GM12878 (cell line): ENCODE results near the gene TXNRD3. TPM values are rescaled to one million over a fixed set of nuclear protein-coding genes. Genes with fewer than 3 reads are reported as not detected.

Experiments used
- ATAC-seq: fragments of 200-7000 bp; cut with Tn5 transposase; 3 replicates; pipeline ENCODE4 v1.9.1; 2020; ENCODE audit warnings: mild to moderate bottlenecking, moderate library complexity
- BruUV-seq: library from RNA; stranded (reverse); fragments of 400-500 nt; replicated peaks from 2 replicates; lab custom pipeline; 2021; lab: Mats Ljungman, UMichigan
- CTCF ChIA-PET: fragments of 300-600 bp; sonication (Branson Sonifier 250); formaldehyde crosslinking; extraction: SDS; loops from one replicate; lab custom pipeline; 2021; ENCODE audit warnings: inconsistent platforms; lab: Yijun Ruan, JAX
- POLR2A ChIA-PET: fragments of 350-600 bp; formaldehyde crosslinking; extraction: SDS; loops from one replicate; lab custom pipeline; 2021; ENCODE audit warnings: inconsistent platforms; lab: Charles Lee
- RAD21 ChIA-PET: fragments of 300-600 bp; sonication (Branson Sonifier 250); formaldehyde crosslinking; loops from one replicate; lab custom pipeline; 2023; ENCODE audit warnings: antibody characterized with exemption; ENCODE audit not compliant: unreplicated experiment; lab: Charles Lee
- SMC1A ChIA-PET: fragments of 300-600 bp; sonication (Branson Sonifier 250); formaldehyde crosslinking; loops from one replicate; lab custom pipeline; 2023; ENCODE audit not compliant: unreplicated experiment, uncharacterized antibody; lab: Charles Lee
- DNase-seq: peaks from one replicate; pipeline ENCODE4 v3.0.0-alpha.2; 2011; ENCODE audit warnings: low read depth, low spot score
- FAIRE-seq: peaks from 3 replicates; lab custom pipeline; 2011; peaks lifted over from hg19 to GRCh38; lab: Jason Lieb, UNC
- H2AFZ ChIP-seq: 2 replicates; pipeline ENCODE4 v1.6.0; 2011; ENCODE audit warnings: low read depth, low read length, control low read depth; ENCODE audit not compliant: control insufficient read depth
- H3K27ac ChIP-seq: 2 replicates; pipeline ENCODE4 v1.5.1; 2011; ENCODE audit warnings: control low read depth; ENCODE audit not compliant: control insufficient read depth, insufficient read depth
- H3K27me3 ChIP-seq, 2 experiments: replicated peaks in 1 of 2; 2 replicates each; pipeline versions ENCODE4 v1.6.0 to v1.6.1; 2011; ENCODE audit warnings: low read length in 1 of 2; ENCODE audit not compliant: control insufficient read depth in 2 of 2, insufficient read depth in 2 of 2
- H3K36me3 ChIP-seq, 2 experiments: 2 replicates each; pipeline ENCODE4 v1.5.1; 2011; ENCODE audit warnings: low read length in 1 of 2; ENCODE audit not compliant: control insufficient read depth in 2 of 2, insufficient read depth in 2 of 2
- H3K4me1 ChIP-seq: 2 replicates; pipeline ENCODE4 v1.6.1; 2011; ENCODE audit warnings: mild to moderate bottlenecking, low read length, moderate library complexity, mixed read lengths; ENCODE audit not compliant: control insufficient read depth, insufficient read depth
- H3K4me2 ChIP-seq: 2 replicates; pipeline ENCODE4 v1.6.0; 2011; ENCODE audit warnings: control low read depth; ENCODE audit not compliant: control insufficient read depth, insufficient read depth
- H3K4me3 ChIP-seq: fragments of 200-600 bp; sonication (generic); 2 replicates; pipeline ENCODE4 v1.5.1; 2016
- H3K79me2 ChIP-seq: 2 replicates; pipeline ENCODE4 v1.6.0; 2011; ENCODE audit warnings: low read length; ENCODE audit not compliant: control insufficient read depth, insufficient read depth
- H3K9ac ChIP-seq: 2 replicates; pipeline ENCODE4 v1.8.0; 2011; ENCODE audit warnings: low read length, control low read depth, mixed read lengths; ENCODE audit not compliant: control insufficient read depth, insufficient read depth
- H3K9me3 ChIP-seq: replicated peaks from 3 replicates; pipeline ENCODE4 v1.5.1; 2011; ENCODE audit warnings: mild to moderate bottlenecking, low read length; ENCODE audit not compliant: control insufficient read depth, insufficient read depth
- H4K20me1 ChIP-seq: 2 replicates; pipeline ENCODE4 v1.6.0; 2011; ENCODE audit not compliant: control insufficient read depth, insufficient read depth
- GATAD2B ChIP-seq: fragments of 450-650 bp; conservative IDR thresholded peaks from 2 replicates; pipeline ENCODE4 v1.6.1; 2017; ENCODE audit warnings: low read depth, mild to moderate bottlenecking, moderate library complexity
- ZNF592 ChIP-seq: fragments of 450-650 bp; IDR thresholded peaks from 2 replicates; pipeline ENCODE4 v1.6.1; 2017; ENCODE audit warnings: mild to moderate bottlenecking, moderate library complexity
- ZNF622 ChIP-seq: fragments of 450-650 bp; IDR thresholded peaks from 2 replicates; pipeline ENCODE4 v1.6.1; 2017; ENCODE audit warnings: mild to moderate bottlenecking, inconsistent platforms
- ZNF687 ChIP-seq: fragments of 450-650 bp; IDR thresholded peaks from 2 replicates; pipeline ENCODE4 v1.6.1; 2017; ENCODE audit warnings: mild to moderate bottlenecking, moderate library complexity
- WGBS: methylation state at CpG from one replicate; pipeline ENCODE4 v1.1.6; 2016; ENCODE audit warnings: low lambda C conversion rate; ENCODE audit not compliant: insufficient replicate concordance, insufficient coverage; ENCODE audit errors: missing lambda C conversion rate; 5-methylcytosine and 5-hydroxymethylcytosine counted together
- in situ Hi-C: fragments of 300-500 bp; cut with MboI; formaldehyde crosslinking; loops from 9 replicates; pipeline ENCODE4 v1.14.3; 2018; ENCODE audit warnings: mixed read lengths
- intact Hi-C: fragments of 100-400 bp; cut with micrococcal nuclease; formaldehyde crosslinking; loops from one replicate; pipeline ENCODE4 v1.14.2; 2022; ENCODE audit not compliant: unreplicated experiment
- polyA plus RNA-seq, 11 experiments: library from polyadenylated mRNA; depleted of rRNA in 4 of 11; unstranded in 6 of 11; stranded (reverse) in 5 of 11; fragments of >200 nt; fragmentation: Nextera tagmentation in 4 of 11; fragmentation: Illumina TruSeq in 1 of 11; extraction: Ambion mirVana in 4 of 11; extraction: Trizol in 1 of 11; gene quantifications; 1 replicate in 1 of 11; 2 replicates in 10 of 11; pipeline versions ENCODE4 v1.2.1 to v1.2.3, GENCODE V29; 2011 to 2016; ENCODE audit warnings: inconsistent platforms in 2 of 11, missing spikeins in 2 of 11, low read depth in 1 of 11
- total RNA-seq, 4 experiments: library from RNA; depleted of rRNA in 3 of 4; stranded (reverse); fragments of >200 nt in 3 of 4; fragmentation: Illumina TruSeq in 1 of 4; extraction: Trizol in 1 of 4; gene quantifications; 2 replicates each; pipeline versions ENCODE4 v1.2.1 to v1.2.3, GENCODE V29; 2013 to 2021

Gene TXNRD3
- total and polyA plus RNA-seq, 10 of the 15 experiments (the other 5 are each of a cell fraction or from before 2014, with no cell fraction given): not detected

- Histone ChIP-seq H3K4me1 (no peaks in the 10 kb centered on the region), H3K27ac (no peak overlapping the region), H3K4me3 (no peak overlapping the region), H3K79me2 (no peaks in the 10 kb centered on the region), H3K4me2 (no peak overlapping the region), H3K27me3 (no peaks in the 10 kb centered on the region; a peak in 1 of 4 replicates), H4K20me1 (no peaks in the 10 kb centered on the region), H2AFZ (no peak overlapping the region), H3K9ac (no peak overlapping the region), H3K9me3 (no peaks in the 10 kb centered on the region), H3K36me3 (no peaks in the 10 kb centered on the region)
- RAD21 ChIA-PET: no interaction called here
- POLR2A ChIA-PET: no interaction called here
- intact Hi-C loops (no loop called here), in situ Hi-C loops (no loop called here)
- TF ChIP-seq ZNF592: no peak
- no peak for TF ChIP-seq ZNF622
- TF ChIP-seq GATAD2B: no peak
- TF ChIP-seq ZNF687: no peak
- WGBS: 15% methylated on average over 15 of the region's 15 CpGs
- ATAC-seq: no peak
- CTCF ChIA-PET: no interaction called here
- SMC1A ChIA-PET: no interaction called here
- no peak for DNase-seq
- no peak for FAIRE-seq
- no TSS peak for BruUV-seq
Observed at GRCh38 chr3:126665959-126666657, 11.2 kb upstream of the TXNRD3 start.
